ENCODE results near the gene GNA12. TPM values are rescaled to one million over a fixed set of nuclear protein-coding genes. Genes with fewer than 3 reads are reported as not detected.

GNA12 gene
- total and polyA plus RNA-seq, 9 of the 15 experiments (the other 6 are each of a cell fraction or from before 2014, with no cell fraction given): 0.65 to 32.7 (median 9.6) TPM

DNA sequence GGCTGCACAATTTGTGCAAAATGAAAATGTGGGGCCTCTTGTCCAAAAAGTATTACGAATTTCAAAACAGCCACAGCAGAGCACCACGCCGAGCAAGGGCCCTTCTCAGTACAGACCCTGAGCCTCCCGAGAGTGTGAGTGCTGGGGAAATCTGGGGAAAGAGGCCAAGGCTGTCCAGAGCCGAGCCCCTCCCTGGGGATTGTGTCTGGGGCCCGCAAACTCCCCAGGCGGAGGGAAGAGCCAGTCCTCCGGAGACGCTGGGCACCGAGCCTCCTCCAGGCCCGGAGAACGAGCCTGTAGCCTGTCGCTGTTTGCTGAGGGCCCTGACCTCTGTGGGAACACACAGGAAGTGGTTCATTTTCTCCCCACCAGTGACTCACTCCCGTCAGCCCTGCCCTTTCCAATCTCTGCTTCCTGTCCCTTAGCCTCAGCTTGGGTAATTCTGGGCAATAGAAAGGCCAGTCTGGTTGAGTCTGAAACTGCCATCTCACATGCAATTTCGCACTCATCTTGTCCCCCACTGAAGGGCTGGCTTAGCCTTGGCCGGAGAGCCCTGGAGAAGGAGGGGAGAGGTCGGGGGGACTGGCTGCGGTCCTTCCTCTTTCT, 19.5 kb upstream of the GNA12 start (continued):
- no peak for TF ChIP-seq FOXM1 (IDR thresholded peaks at IDR 0.05; ENCODE audit: low read depth)
- TF ChIP-seq FOXM1 (CRISPR knock-in tag; IDR thresholded peaks at IDR 0.05; ENCODE audit: low read depth): no peak
- no peak for TF ChIP-seq TGIF2 (CRISPR knock-in tag; IDR thresholded peaks at IDR 0.05)
- no peak for TF ChIP-seq ZNF134 (CRISPR knock-in tag; conservative IDR thresholded peaks at IDR 0.05)
- no peak for TF ChIP-seq SAFB (IDR thresholded peaks at IDR 0.05; ENCODE audit: borderline replicate concordance, low read depth, low read length)
- no peak for TF ChIP-seq ZBTB17 (CRISPR knock-in tag; IDR thresholded peaks at IDR 0.05)
- TF ChIP-seq, protein P1, sequence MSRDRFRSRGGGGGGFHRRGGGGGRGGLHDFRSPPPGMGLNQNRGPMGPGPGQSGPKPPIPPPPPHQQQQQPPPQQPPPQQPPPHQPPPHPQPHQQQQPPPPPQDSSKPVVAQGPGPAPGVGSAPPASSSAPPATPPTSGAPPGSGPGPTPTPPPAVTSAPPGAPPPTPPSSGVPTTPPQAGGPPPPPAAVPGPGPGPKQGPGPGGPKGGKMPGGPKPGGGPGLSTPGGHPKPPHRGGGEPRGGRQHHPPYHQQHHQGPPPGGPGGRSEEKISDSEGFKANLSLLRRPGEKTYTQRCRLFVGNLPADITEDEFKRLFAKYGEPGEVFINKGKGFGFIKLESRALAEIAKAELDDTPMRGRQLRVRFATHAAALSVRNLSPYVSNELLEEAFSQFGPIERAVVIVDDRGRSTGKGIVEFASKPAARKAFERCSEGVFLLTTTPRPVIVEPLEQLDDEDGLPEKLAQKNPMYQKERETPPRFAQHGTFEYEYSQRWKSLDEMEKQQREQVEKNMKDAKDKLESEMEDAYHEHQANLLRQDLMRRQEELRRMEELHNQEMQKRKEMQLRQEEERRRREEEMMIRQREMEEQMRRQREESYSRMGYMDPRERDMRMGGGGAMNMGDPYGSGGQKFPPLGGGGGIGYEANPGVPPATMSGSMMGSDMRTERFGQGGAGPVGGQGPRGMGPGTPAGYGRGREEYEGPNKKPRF (IDR thresholded peaks at IDR 0.05; ENCODE audit: low read depth, low read length): no peak
- no peak for TF ChIP-seq MAFG (tag; conservative IDR thresholded peaks at IDR 0.05)
- no peak for TF ChIP-seq RUNX1 (IDR thresholded peaks at IDR 0.05; ENCODE audit: low read depth)
- TF ChIP-seq, protein P2, sequence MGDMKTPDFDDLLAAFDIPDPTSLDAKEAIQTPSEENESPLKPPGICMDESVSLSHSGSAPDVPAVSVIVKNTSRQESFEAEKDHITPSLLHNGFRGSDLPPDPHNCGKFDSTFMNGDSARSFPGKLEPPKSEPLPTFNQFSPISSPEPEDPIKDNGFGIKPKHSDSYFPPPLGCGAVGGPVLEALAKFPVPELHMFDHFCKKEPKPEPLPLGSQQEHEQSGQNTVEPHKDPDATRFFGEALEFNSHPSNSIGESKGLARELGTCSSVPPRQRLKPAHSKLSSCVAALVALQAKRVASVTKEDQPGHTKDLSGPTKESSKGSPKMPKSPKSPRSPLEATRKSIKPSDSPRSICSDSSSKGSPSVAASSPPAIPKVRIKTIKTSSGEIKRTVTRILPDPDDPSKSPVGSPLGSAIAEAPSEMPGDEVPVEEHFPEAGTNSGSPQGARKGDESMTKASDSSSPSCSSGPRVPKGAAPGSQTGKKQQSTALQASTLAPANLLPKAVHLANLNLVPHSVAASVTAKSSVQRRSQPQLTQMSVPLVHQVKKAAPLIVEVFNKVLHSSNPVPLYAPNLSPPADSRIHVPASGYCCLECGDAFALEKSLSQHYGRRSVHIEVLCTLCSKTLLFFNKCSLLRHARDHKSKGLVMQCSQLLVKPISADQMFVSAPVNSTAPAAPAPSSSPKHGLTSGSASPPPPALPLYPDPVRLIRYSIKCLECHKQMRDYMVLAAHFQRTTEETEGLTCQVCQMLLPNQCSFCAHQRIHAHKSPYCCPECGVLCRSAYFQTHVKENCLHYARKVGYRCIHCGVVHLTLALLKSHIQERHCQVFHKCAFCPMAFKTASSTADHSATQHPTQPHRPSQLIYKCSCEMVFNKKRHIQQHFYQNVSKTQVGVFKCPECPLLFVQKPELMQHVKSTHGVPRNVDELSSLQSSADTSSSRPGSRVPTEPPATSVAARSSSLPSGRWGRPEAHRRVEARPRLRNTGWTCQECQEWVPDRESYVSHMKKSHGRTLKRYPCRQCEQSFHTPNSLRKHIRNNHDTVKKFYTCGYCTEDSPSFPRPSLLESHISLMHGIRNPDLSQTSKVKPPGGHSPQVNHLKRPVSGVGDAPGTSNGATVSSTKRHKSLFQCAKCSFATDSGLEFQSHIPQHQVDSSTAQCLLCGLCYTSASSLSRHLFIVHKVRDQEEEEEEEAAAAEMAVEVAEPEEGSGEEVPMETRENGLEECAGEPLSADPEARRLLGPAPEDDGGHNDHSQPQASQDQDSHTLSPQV (IDR thresholded peaks at IDR 0.05): peak; percentile 68
- TF ChIP-seq, protein P3, sequence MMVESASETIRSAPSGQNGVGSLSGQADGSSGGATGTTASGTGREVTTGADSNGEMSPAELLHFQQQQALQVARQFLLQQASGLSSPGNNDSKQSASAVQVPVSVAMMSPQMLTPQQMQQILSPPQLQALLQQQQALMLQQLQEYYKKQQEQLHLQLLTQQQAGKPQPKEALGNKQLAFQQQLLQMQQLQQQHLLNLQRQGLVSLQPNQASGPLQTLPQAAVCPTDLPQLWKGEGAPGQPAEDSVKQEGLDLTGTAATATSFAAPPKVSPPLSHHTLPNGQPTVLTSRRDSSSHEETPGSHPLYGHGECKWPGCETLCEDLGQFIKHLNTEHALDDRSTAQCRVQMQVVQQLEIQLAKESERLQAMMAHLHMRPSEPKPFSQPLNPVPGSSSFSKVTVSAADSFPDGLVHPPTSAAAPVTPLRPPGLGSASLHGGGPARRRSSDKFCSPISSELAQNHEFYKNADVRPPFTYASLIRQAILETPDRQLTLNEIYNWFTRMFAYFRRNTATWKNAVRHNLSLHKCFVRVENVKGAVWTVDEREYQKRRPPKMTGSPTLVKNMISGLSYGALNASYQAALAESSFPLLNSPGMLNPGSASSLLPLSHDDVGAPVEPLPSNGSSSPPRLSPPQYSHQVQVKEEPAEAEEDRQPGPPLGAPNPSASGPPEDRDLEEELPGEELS (CRISPR knock-in tag; IDR thresholded peaks at IDR 0.05; ENCODE audit: borderline replicate concordance): no peak
- TF ChIP-seq KLF10 (CRISPR knock-in tag; IDR thresholded peaks at IDR 0.05): no peak
- TF ChIP-seq, protein P4, sequence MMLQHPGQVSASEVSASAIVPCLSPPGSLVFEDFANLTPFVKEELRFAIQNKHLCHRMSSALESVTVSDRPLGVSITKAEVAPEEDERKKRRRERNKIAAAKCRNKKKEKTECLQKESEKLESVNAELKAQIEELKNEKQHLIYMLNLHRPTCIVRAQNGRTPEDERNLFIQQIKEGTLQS (IDR thresholded peaks at IDR 0.05): peak; percentile 91
- TF ChIP-seq, protein P4 (CRISPR knock-in tag; conservative IDR thresholded peaks at IDR 0.05): no peak
- no peak for TF ChIP-seq PHTF2 (CRISPR knock-in tag; IDR thresholded peaks at IDR 0.05)
- TF ChIP-seq ZNF121 (CRISPR knock-in tag; conservative IDR thresholded peaks at IDR 0.05): no peak
- TF ChIP-seq PCBP1 (IDR thresholded peaks at IDR 0.05; ENCODE audit: low read depth, low read length, poor library complexity, severe bottlenecking): no peak
- peak; percentile 99 for TF ChIP-seq PHF21A (IDR thresholded peaks at IDR 0.05; ENCODE audit: borderline replicate concordance, low read depth)
- TF ChIP-seq POLR2A (conservative IDR thresholded peaks at IDR 0.05): peak; percentile 62
- TF ChIP-seq GABPA (tag; conservative IDR thresholded peaks at IDR 0.05; ENCODE audit: low read depth): peak; percentile 92
- no peak for TF ChIP-seq FIP1L1 (IDR thresholded peaks at IDR 0.05; ENCODE audit: low read depth, low read length, poor library complexity, severe bottlenecking)

All from K562 (cell line).